ENCODE results near the gene SRGAP2C.
"Not testable (repeated sequence)": the region's sequence is repeated elsewhere in the genome, so short reads cannot be mapped to it uniquely, and the experiment has no call there.

The SRGAP2C gene

DNA sequence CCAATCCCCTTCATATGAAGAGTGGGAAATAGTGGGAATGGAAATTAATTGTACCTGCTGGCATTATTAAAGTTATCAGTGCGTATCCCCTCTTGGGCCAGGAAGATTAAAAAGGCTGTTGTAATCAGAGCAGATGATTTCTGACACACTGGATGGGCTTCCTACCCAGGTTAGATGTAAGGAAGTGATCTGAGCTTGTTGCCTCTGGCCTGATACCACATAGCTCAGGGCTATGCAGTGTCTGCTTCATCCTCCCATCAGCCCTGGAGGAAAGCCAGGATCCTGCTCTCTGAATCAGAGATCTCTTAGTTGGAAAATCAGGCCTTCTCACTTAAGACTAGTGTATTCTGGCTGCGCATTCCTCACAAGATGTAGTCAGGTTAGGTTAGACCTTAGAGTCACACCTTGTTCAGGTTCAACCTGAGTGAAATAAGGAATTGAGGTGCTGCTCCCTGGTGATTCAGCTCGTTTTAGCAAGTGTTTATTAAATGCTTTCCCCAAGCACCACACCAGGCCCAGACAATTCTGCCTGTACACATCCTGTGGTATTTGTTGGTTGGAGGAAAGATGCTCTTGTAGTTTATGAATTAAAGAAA, 158.6 kb downstream of the SRGAP2C start:
- DNase-seq = not testable (repeated sequence)

DNA sequence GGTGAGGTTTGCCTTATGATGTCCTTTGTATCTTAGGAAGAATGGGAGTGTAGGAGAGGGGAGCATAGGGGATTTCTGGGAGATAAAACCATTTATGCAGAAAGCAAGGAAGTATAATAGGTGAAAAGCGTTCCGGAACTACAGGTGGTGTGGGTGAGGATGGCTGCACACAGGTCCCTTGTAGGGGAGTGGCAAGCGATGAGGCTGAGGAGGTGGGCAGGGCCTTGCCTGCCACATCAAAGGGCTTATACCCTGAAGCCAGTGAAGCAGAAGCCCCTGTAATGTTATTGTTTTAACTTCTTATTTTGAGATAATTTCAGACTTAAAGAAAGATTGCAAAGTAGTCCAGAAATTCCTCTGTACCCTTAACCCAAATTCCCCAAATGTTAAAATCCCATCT, 159.6 kb downstream of the SRGAP2C start:
- not testable (repeated sequence) for DNase-seq

DNA sequence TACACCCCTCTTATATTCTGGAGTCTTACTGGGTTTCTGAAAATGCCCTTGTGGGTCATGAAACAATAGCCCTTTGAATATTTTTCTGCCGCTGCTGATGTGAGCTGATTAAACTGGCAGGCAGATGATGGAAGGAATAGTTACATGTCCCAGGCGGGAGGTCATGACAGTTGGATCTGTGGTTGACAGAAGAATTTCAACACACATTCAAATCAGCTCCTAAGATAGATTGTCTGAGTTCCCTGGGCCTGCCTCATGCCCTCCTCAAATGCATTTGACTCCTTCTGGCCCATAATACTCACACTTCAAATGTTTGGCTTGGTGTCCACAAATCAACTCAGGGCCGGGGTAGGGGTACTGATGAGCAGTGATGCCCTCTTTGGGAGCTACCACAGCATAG, 161.9 kb downstream of the SRGAP2C start:
- not testable (repeated sequence) for DNase-seq

DNA sequence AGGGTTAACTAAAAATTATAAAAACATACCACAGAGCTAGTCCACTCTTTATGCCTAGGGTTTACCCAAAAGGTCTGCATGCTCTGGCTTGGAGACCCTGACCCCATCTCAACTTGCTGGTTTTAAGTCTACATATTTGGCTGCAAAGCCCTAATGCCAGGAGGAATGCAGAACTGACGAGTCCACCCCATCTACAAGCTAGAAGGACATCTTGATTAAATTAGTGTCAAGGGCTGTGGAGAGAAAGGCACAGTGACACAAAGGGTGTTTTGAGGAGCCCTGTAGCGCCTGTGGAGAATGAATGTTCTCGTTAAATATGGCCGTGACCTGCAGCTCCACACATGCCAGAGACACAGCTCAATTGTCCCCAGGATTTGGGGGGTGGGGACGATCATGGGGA, 162.7 kb downstream of the SRGAP2C start:
- DNase-seq = not testable (repeated sequence)

DNA sequence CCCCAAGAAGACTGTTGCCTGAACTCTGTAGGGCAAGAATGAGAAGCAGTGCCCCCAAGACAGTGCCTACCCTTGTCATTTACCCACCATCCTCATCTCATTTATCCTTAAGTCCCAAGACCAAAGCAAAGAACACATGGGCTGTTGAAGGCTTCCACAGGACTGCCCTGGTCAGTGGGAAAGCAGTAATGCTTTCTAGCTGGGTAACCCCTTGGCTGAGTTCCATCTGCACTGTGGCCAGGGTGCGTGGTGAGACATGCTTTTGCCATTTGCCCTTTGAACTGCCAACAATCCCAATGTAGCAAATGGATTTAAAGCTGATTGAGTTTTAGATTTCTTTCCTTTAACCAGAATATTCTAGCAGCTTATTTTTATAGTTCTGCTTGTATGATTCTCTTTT, 163.3 kb downstream of the SRGAP2C start:
- not testable (repeated sequence) for DNase-seq

DNA sequence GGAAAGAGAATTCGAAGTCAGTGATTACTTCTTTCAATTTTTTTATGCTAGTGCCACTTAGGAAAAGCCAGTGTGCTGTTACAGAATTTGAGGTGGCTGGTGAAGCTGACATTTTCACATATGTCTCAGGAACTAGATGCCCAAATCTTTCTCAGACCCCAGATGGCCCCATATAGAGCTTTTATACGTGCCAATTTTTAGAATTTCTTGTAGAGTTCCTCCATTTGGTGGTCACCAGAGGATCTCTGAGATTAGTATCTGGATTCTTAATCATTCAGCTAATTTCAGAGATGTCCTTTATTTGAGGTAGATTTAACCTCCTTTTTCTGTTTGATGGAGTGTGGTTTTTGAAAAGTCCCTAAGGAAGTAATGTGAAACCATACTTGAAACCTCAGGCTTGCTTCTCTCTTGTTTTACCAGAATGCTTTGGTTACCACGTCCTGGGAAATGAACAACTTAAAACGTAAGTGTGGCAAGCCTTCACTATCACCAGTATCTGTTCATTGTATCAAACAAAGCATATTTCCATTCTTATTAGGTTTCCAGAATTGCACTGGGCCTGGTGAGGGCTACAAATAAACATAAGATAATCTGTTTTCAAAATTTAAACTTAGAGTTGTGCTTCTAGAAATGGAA, 164.7 kb downstream of the SRGAP2C start:
- not testable (repeated sequence) for DNase-seq

DNA sequence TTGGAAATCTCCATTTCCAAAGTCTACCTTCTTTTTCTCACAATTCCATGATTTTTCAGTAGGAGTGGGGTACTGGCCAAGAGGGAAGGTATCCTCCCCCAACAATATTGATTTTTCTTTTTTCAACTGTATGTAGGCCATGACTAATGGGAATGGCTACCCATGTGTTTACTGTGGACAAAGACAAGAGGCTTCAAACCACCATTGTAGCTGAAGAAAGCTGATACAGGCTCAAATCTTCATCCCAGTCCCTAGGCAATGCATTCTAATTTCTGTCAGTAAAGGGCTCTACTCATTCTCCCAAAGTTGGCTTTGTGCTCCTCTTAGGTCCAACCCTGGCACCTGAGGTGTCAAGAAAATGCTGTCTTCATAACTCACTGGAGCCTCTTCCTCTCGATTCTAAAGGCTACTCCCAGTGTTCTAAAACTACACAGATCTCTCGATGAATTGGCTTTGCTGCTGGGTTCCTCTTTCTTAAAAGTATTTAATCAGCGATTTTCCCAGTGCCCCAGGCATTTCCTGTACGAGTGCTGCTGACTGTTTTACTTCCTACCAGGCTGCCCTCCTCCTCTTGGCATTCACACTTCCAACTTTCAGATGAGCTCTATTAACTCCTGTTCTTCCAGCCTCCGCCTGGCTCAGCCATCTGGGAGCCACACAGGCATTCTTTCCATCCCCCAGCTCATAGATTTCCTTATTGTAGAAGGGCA, 171.1 kb downstream of the SRGAP2C start:
- not testable (repeated sequence) for DNase-seq

DNA sequence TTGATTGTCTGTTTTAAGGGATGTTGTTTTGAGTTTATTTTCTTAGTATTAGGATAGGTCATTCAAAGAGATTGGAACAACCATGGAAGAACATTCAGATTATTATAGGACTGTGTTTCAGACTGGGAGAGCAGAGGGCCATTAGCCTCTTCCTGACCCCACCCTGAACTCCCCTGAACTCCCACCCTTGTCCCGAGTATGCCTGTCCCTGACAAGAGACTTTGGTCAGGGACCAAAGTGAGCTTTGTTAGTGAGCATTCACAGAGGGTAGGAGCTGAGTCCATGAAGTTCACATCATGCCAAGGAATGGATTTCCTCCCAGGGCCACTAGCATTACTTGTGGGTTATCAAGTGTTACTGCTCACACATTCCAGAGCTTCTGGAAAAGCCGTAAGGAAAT, 172.0 kb downstream of the SRGAP2C start:
- DNase-seq = not testable (repeated sequence)

DNA sequence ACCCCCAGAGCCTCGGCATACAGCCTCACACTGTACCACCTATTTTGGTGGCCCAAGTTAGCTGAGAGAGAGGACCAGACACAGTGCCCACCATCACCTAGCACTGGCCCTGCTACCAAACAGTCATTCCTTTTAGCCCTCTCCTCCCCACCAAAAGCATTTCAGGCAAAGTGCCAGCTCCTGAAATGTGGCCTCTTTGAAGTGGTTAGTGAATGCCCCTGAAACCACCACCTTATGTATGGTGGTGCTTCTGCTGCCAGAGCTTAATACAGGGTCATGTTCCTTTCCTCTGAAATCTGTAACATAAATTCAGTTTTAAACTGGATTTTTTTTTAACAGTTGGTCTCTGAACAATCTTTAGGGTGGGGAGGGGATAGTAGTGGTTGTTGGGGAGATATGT, 175.8 kb downstream of the SRGAP2C start:
- not testable (repeated sequence) for DNase-seq

DNA sequence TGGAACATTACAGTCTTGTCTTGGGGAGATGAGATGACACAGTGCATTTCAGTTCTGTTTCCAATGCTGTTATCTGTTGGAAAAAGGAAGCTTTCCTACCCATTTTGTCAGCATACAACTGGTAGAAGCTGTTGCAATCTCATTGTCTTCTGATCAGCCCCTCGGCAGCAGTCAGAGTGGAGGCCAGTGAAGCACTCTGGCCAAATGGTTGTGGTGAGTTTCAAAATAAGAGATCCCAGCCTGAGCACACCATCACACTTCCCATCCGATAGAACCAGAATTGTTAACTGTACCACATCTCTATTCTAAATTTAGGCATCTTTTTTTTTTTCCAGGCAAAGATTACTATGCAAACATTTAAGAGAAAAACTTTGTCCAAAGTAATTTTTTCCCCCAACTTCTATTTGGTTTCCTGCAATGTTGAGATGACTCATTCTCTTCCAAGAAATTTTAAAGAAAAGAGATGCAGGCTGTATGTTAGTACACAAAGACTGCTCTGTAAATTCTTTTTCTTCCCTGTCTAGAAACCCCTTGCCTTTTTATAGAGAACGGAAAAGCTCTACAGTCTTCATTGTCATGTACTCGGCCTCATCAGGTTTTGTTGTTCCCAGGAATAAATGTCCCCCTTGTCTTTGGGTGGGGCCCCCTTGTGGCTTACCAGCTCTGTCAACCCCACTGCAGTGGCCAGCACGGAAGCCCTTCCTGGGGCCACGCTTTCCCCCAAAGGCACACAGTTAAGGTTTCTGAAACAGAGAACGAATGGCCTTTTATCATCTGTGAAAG, 176.9 kb downstream of the SRGAP2C start:
- DNase-seq = not testable (repeated sequence)

DNA sequence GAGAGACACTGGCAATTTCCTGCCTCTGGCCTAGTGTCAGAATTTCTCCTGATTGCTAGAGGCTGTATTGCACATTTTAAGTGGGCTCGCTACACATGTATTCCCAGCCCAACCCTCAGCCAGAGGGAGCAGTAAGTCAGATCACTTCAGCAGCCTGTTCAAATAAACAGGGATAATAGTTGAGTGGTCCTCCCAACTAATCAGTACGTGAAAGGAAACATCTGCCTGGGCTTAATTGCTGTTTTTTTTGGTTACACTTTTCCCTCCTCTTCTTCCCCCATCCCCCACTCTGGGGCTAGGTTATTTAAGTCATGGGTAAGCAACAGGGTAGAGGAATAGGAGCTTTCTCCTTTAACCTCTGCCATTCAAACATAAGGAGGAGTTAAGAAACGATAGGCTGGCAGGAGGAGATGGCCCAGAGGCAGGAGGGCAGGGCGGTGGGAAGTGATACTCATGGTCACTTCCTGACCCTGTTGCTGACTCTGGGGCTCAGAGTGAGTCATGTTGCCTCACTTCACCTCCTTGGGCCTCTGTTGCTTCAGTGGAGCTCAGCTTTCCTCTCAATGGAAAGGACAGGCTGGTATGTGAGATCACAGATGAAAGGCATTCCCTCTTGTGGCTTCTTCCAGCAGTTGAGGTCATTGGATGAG, 177.6 kb downstream of the SRGAP2C start:
- DNase-seq = not testable (repeated sequence)

DNA sequence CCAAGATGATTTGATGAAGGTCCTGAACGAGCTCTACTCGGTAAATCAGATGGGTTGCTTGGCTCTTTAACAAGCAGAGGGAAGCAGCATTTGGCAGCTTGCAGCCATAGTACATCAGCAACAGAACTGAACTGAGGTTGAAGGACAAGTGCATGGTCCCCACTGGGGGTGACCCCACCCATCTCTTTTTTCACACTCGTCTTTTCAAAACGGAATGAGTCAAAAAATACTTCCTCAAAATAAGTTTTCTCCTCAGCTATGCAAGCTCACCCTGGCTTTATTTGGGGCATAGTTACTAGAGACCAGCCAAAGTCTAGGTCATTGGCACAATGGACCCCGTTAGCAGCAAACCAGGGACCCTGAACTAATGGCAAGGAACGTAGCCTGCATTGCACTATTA, 180.5 kb downstream of the SRGAP2C start:
- DNase-seq = not testable (repeated sequence)

DNA sequence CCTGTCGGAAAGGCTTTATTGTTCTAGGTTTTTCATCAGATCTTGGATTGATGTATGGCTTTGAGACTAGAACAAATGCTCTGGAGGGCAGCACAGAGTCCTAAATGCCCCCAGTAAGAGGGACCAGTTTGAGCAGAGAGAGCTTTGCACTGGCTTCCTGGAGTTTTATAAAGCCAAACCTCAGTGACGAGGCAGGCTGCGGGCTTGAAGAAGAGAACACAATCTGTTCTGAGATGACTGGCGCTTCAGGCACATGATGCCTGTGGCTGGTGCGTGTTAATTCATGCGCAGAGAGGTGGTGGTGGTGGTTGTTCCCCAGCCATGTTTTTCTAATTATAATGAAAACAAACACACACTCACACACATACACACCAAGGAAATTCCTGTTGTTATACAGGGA, 180.9 kb downstream of the SRGAP2C start:
- peak; percentile 19 to 28 for DNase-seq

DNA sequence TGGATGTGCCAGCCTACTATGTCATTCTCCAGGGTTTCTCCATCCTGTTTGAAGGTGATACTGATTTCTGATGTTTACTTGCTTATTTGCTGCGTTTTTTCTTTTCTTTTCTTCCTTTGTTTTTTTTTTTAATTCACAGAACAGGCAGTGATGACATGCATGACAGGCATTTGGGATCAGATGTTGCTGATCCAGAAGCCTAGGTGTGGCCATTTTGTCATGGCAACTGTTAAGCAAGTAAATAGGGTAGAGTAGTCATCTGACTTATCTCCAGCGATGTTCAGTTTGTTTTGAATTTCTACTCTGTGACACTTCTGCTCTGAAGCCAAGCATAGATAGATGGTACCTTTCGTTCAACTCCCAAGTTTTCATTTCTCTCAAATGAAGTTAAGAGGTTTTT, 181.4 kb downstream of the SRGAP2C start:
- DNase-seq = not testable (repeated sequence)

DNA sequence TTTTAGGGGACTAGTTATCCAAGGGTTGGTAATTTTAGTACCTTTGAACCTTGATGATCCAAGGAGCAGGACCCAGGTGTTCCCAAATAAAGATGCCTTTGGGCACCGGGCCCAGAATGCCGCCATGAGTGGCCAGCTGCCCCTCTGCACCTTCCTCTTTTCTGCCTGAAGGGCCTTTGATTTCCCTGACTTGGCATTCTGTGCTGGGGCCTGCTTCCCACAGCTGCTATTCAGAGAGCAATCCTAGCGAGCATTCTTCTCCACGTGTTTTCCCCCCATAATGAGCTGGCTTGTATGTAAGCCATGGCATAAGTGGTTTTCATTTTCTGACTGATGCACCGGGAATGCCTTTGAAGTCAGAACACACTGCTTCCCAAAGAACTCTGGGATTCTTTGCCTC, 184.1 kb downstream of the SRGAP2C start:
- not testable (repeated sequence) for DNase-seq

DNA sequence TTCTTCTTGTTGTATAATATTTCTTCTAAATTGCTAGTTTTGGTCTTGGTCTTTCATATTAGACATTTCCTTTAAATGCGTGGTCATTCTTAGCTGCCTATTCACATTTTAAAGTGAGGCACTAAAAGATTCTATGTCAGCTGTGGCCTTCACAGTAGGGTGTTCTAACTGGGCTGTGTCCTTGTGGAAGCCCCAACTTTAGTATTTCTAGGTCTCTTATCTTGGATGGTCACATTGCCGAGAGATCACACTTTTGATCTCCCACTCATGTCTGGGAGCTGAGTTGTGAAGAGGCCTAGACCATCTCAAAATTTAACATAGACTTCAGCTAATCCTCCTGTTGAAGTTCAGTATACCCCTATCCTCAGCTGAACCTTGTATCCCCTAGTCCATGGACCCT, 185.2 kb downstream of the SRGAP2C start:
- DNase-seq = not testable (repeated sequence)

DNA sequence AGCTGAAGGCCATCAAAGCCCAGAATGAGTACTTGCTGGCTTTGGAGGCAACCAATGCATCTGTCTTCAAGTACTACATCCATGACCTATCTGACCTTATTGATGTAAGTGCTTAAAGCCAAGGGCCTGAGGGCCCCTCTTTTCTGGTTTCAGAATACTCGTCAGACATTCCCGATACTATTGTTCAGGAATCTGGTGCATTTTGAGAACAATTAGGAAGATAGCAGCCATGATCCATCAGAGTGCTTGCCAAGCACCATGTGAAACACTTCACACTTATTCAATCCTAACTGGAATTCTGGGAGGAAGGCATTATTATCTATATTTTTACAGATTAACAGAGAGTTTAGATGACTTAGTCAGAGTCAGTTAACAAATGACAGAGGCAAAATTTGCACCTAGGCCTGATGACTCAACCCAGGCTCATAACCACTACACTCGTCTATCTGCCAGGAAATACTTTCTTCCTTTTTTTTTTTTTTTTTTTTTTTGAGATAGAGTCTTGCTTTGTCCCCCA, 190.1 kb downstream of the SRGAP2C start:
- not testable (repeated sequence) for DNase-seq

DNA sequence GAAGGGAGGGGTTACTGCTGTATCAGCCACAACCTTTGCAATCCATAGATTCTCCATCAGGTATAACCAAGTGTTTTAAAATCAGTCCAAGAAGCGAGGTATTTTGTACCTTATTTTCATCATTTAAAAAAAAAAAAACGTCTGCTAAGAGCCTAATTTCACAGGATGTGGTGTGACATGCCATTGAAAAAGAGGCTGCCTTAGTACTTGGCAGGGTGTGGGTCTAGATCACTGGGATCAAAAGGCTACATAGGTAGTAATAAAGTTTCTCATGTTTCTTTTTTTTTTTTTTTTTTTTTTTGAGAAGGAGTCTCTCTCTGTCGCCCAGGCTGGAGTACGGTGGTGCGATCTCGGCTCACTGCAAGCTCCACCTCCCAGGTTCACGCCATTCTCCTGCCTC, 192.2 kb downstream of the SRGAP2C start:
- not testable (repeated sequence) for DNase-seq

DNA sequence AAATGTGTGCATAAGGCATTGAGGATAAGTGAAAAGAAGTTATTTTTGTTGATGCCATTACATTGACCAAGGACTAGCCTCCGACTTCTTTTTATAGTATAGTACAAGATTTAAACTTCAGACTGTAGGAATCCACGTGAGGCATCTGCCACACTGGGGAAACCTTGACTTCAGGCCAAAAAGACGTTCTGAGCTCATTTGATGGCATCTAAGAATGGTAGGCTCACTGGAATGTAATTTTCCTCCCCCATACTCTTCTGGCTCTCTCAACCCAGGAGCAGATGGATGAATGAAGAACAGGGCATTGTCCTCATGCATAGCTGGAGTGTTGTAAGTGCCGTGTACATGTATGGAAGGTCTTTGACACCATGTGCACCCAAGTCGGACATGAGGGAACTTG, 194.0 kb downstream of the SRGAP2C start:
- DNase-seq = not testable (repeated sequence)

DNA sequence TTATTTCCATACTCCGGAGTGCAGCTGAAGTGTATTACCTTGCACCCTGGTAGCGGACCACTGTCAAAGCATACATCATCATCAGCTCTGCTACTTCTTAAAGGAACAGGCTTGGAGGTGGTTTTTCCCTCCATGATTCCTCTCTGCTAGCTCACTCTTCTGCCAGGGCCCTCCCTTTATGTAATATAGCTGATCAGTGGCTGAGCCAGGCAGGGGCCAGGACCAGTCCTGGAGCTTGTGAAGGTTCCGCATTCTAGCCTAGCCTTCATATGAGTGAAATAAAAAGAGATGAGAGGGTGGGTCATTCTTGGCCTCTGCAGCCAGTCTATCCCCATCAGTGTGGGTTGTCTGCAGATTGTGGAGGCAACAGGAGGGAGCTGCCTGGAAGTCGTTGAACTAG, 200.0 kb downstream of the SRGAP2C start:
- DNase-seq = not testable (repeated sequence)

DNA sequence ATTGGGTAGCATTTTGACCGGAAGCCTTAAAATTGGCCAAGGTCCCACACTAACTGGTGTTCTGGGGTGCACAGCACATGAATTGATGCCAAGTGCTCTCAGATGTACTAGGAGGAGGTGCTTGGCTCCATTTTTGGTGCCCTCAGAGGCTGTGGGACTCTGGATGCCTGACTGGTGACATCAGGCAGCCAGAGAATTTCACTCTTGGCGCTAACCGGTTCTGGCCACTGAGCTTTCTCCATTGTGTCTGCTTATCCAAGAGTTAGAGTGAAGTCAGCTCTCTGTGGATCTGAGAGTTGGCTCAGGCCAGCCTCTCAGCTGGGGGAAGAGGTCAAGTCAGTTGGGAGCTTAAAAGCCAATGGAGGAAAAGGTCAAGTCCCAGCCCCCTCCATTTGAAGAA, 200.4 kb downstream of the SRGAP2C start:
- DNase-seq = not testable (repeated sequence)

DNA sequence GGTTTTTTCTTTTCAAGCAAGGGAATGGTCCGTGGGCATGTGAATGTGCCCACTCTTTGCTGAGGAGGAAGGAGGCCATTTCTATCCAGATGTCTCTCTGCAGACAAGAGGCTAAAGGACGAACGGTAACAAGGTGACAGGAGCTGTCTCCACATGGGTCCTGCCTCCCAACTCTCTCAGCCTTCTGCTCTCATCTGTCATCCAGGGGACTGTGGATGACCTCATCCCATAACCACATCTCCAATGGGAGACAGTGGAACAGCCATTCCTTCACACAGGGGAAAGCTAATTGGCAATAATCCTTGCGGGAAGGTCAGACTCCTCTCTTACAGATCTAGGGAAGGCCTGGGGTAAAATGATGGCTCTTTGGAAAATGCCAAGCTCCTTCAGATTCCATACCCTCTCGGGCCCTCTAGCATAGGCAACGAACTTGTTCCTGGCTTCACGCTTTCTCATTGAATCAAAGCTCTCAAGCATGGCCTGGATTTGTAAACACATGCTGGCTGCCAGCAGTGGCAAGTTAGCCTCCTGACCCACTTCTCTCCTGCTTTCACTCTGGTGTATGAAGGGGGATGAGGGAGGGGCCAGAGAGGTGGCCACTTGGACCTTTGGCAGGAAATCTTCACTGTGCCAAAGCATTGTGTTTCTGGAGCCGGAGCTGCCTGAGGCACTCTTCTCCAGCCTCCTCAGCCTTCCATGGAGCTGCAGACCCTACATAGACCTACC, 201.0 kb downstream of the SRGAP2C start:
- not testable (repeated sequence) for DNase-seq

All from stimulated activated CD4-positive, alpha-beta T cell treated with anti-CD3 and anti-CD28 coated beads, Interleukin-2, amount 100 ng/mL, for 24 hours (primary cell).